ENCODE measurements around the gene BCAT1.
"Not testable (repeated sequence)": the region's sequence is repeated elsewhere in the genome, so short reads cannot be mapped to it uniquely, and the experiment has no call there.

BCAT1 gene

DNA sequence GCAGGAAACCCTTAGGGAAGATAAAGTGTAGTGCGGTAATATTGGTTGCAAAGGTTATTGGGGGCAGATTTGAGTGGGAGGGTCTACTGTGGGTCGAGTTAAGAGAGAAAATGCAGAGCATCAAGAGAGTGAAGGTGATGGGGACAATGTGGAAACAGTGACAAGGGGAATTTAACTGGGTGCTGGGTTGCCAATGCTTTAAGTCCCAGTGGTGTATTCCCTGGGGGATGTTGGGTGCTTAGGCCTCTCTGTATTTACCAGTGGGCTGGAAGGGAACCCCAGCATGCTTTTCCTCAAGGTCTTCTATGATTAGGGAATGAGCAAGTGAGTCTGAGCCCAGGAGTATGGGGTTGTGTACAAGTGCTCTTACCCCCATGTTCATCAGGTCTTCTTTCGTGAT is 10.6 kb downstream of the BCAT1 start:
- H3K4me3 ChIP-seq (ENCODE audit: low read length): no peak overlapping the region
- no peak for DNase-seq (ENCODE audit: low read depth)
- TF ChIP-seq CTCF (conservative IDR thresholded peaks at IDR 0.05; ENCODE audit: low read depth, low read length): no peak

- no peak overlapping the region for H3K4me3 ChIP-seq (ENCODE audit: low read length)
- TF ChIP-seq CTCF (conservative IDR thresholded peaks at IDR 0.05; ENCODE audit: low read depth, low read length): no peak
- DNase-seq (ENCODE audit: low read depth): no peak
Measured at GRCh38 chr12:24937553-24938244, 11.2 kb downstream of the BCAT1 start.

- DNase-seq (ENCODE audit: low read depth): peak; percentile 71
- TF ChIP-seq CTCF (conservative IDR thresholded peaks at IDR 0.05; ENCODE audit: low read depth, low read length): no peak
- no peak overlapping the region for H3K4me3 ChIP-seq (ENCODE audit: low read length)
Measured at GRCh38 chr12:24933694-24934407, 15.1 kb downstream of the BCAT1 start.

DNA sequence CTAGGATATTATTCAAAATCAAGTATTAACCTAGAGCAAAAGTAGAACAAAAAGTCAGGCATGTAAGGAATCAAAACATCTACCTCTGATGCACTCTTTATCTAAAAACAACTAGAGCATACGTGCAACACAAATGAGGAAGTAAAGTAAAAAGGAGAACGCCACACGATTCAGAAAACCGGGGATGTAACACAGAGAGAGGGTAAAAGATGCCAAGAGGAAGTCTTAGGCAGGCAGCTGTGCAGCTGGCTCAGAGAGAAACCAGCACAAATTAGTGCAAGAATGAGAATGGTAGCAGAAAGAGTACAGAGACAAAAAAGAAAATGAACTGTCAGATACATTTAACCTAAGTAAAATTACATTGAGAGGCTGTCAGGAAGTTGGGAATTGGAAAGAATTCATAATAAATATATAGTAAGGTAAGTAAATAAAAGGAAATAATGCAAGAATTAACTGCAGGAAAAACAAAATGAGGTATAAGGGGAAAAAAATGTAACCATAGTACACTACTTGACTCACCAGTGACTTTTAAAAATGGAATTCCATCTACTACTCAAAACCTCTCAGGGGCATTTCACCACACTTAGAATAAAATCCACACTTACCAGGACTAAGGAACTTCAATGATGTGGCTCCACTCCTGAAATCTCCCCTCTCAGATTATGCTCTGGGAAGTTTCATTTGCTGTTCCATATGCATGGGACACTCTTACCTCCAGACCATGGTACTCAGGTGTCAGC is 17.1 kb downstream of the BCAT1 start:
- DNase-seq (ENCODE audit: low read depth): no peak
- H3K4me3 ChIP-seq (ENCODE audit: low read length): no peak overlapping the region
- no peak for TF ChIP-seq CTCF (conservative IDR thresholded peaks at IDR 0.05; ENCODE audit: low read depth, low read length)

DNA sequence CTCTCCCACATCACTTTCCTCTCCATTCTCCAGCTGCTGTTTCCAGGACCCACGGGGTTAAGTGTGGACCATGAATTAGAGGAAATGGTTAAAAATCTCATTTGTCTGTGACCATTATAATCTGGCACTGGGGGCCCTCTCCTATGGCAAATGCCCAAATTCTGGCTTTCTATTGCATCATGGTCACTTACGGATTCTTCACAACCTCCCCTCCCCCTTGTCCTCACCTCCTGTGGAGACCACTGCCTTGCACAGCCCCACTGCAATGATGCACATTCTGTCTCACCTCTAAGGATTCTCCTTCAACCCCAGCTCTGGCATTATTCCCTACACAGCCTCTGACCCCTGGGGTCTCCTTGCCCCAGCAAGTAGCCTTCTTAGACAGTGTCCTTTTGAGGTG is 18.9 kb downstream of the BCAT1 start:
- no peak for DNase-seq (ENCODE audit: low read depth)
- TF ChIP-seq CTCF (conservative IDR thresholded peaks at IDR 0.05; ENCODE audit: low read depth, low read length): no peak
- H3K4me3 ChIP-seq (ENCODE audit: low read length): no peak overlapping the region

DNA sequence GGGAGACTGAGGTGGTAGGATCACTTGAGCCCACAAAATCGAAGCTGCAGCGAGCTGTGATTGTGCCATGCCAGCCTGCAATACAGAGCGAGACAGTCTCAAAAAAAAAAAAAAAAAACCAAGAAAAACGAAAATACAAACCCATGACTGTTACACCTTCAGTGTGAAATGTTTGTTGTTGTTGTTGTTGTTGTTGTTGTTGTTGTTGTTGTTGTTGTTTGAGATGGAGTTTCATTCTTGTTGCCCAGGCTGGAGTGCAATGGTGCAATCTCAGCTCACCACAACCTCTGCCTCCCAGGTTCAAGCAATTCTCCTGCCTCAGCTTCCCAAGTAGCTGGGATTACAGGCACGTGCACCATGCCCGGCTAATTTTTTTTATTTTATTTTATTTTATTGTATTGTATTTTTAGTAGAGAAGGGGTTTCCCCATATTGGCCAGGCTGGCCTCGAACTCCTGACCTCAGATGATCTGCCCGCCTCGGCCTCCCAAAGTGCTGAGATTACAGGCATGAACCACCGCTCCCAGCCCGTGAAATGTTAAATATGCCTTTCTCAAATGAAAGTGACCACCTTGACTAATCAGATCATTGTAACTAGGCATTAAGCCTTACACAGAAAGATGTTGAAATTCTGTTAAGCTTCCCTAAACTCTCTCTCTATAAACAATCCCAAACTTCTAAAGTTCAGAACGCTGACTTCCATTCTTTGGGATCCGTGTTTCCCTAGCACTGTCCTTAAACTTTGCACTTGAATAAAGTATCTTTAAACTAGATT is 20.2 kb downstream of the BCAT1 start:
- not testable (repeated sequence) for DNase-seq (ENCODE audit: low read depth); H3K4me3 ChIP-seq (ENCODE audit: low read length)

GRCh38 chr12:24928131-24928530 is 20.8 kb downstream of the BCAT1 start:
- no peak overlapping the region for H3K4me3 ChIP-seq (ENCODE audit: low read length)
- no peak for TF ChIP-seq CTCF (conservative IDR thresholded peaks at IDR 0.05; ENCODE audit: low read depth, low read length)
- DNase-seq (ENCODE audit: low read depth): no peak

- not testable (repeated sequence) for H3K4me3 ChIP-seq (ENCODE audit: low read length); DNase-seq (ENCODE audit: low read depth)
Measured at GRCh38 chr12:24926080-24926479, 22.8 kb downstream of the BCAT1 start.

All from retinal pigment epithelial cell (primary cell).